Posterior cingulate gyrus (tissue), 11 donors: Measurements from ENCODE around the gene ERMAP.
"Not testable (repeated sequence)": the region's sequence is repeated elsewhere in the genome, so short reads cannot be mapped to it uniquely, and the experiment has no call there.

Experiments
- DNase-seq, 10 donors: peaks; one replicate each; pipeline versions ENCODE4 v3.0.0 to v3.0.0-alpha.2; 2020 to 2021; ENCODE audit warnings: mixed read lengths in 3 of 10
- intact Hi-C: fragments of 100-400 bp; cut with DNase I; formaldehyde crosslinking; loops from one replicate; pipeline ENCODE4 v1.15.1; 2023

ERMAP gene

GRCh38 chr1:42841010-42841409 is 24.1 kb downstream of the ERMAP start:
- intact Hi-C loops: no loop called here
- no peak for DNase-seq

GRCh38 chr1:42841440-42842147 is 24.7 kb downstream of the ERMAP start:
- DNase-seq: no peak
- intact Hi-C loops: no loop called here

- intact Hi-C loops: no loop called here
- DNase-seq: no peak
Measured at GRCh38 chr1:42844592-42845140, 27.7 kb downstream of the ERMAP start.

GRCh38 chr1:42845193-42845592 is 28.3 kb downstream of the ERMAP start:
- DNase-seq: no peak
- intact Hi-C loops: no loop called here

- DNase-seq: no peak
- intact Hi-C loops: loop anchor here (2.0 kb wide), 1 partner anchor 29 kb away; the partner anchor contains the start of genes ERMAP and SVBP
Measured at GRCh38 chr1:42845866-42846256, 28.9 kb downstream of the ERMAP start.

GRCh38 chr1:42846257-42847110 is 29.6 kb downstream of the ERMAP start, which contains the start of gene ZNF691:
Gene ZNF691, plus strand, starts transcription at chr1:42846613. Its CDS starts 3,046 bp downstream, at chr1:42849659.
- peak; percentile 86 to 99 (median 91) for DNase-seq
- intact Hi-C loops: loop anchor here (2.0 kb wide), 1 partner anchor 30 kb away; the partner anchor contains the start of genes ERMAP and SVBP

- intact Hi-C loops: loop anchor here (2.0 kb wide), 1 partner anchor 30 kb away; the partner anchor contains the start of genes ERMAP and SVBP
- DNase-seq: no peak
Measured at GRCh38 chr1:42847111-42847595, 30.2 kb downstream of the ERMAP start.

- no peak for DNase-seq
- intact Hi-C loops: loop anchor here (2.0 kb wide), 1 partner anchor 31 kb away; the partner anchor contains the start of genes ERMAP and SVBP
Measured at GRCh38 chr1:42847721-42848460, 31.0 kb downstream of the ERMAP start.

- intact Hi-C loops: no loop called here
- no peak for DNase-seq
Measured at GRCh38 chr1:42848823-42849537, 32.1 kb downstream of the ERMAP start.

- intact Hi-C loops: no loop called here
- DNase-seq: no peak
Measured at GRCh38 chr1:42849944-42850343, 33.0 kb downstream of the ERMAP start.

- intact Hi-C loops: no loop called here
- no peak for DNase-seq
Measured at GRCh38 chr1:42851420-42851819, 34.5 kb downstream of the ERMAP start.

GRCh38 chr1:42851960-42852607 is 35.2 kb downstream of the ERMAP start:
- intact Hi-C loops: no loop called here
- DNase-seq: no peak

GRCh38 chr1:42852608-42852980 is 35.7 kb downstream of the ERMAP start:
- DNase-seq: no peak
- intact Hi-C loops: no loop called here

- no peak for DNase-seq
- intact Hi-C loops: no loop called here
Measured at GRCh38 chr1:42853116-42853884, 36.4 kb downstream of the ERMAP start.

- DNase-seq, intact Hi-C loops: not testable (repeated sequence)
Measured at GRCh38 chr1:42856554-42856953, 39.6 kb downstream of the ERMAP start.

GRCh38 chr1:42859366-42859765 is 42.4 kb downstream of the ERMAP start:
- DNase-seq, intact Hi-C loops: not testable (repeated sequence)

GRCh38 chr1:42860339-42861013 is 43.6 kb downstream of the ERMAP start:
- no peak for DNase-seq
- intact Hi-C loops: no loop called here

GRCh38 chr1:42861014-42861399 is 44.1 kb downstream of the ERMAP start:
- intact Hi-C loops: no loop called here
- DNase-seq: no peak
